CD14-positive monocyte (primary cell): Measurements from ENCODE around the gene RELN. TPM values are rescaled to one million over a fixed set of nuclear protein-coding genes. Genes with fewer than 3 reads are reported as not detected.

Experiments used
- DNase-seq, 3 donors: peaks; one replicate each; pipeline ENCODE4 v3.0.0-alpha.2; 2011 to 2022
- H2AFZ ChIP-seq: 2 replicates; pipeline ENCODE4 v1.6.0; 2012; ENCODE audit warnings: mild to moderate bottlenecking, low read depth, low read length, inconsistent platforms; ENCODE audit not compliant: insufficient read depth, poor library complexity, severe bottlenecking
- H3K27ac ChIP-seq, 2 donors: 1 replicate in 1 of 2; 2 replicates in 1 of 2; pipeline ENCODE4 v1.5.1; 2012 to 2013; ENCODE audit warnings: low read length in 2 of 2, control low read depth in 1 of 2, inconsistent platforms in 1 of 2, low read depth in 1 of 2, mild to moderate bottlenecking in 1 of 2
- H3K27me3 ChIP-seq, 2 donors: one replicate each; pipeline versions ENCODE4 v1.6.0 to v1.6.1; 2011 to 2013; ENCODE audit warnings: low read length in 2 of 2; ENCODE audit not compliant: control insufficient read depth in 2 of 2, insufficient read depth in 2 of 2
- H3K36me3 ChIP-seq, 2 donors: replicated peaks in 1 of 2; 1 replicate in 1 of 2; 2 replicates in 1 of 2; pipeline versions ENCODE4 v1.5.1 to v1.6.1; 2012 to 2013; ENCODE audit warnings: low read length in 2 of 2, control low read depth in 1 of 2, inconsistent platforms in 1 of 2, mild to moderate bottlenecking in 1 of 2; ENCODE audit not compliant: insufficient read depth in 2 of 2, control insufficient read depth in 1 of 2
- H3K4me1 ChIP-seq, 2 donors: 1 replicate in 1 of 2; 2 replicates in 1 of 2; pipeline versions ENCODE4 v1.5.1 to v1.6.1; 2012 to 2013; ENCODE audit warnings: low read length in 2 of 2, control low read depth in 1 of 2, inconsistent platforms in 1 of 2, mild to moderate bottlenecking in 1 of 2, moderate library complexity in 1 of 2; ENCODE audit not compliant: insufficient read depth in 2 of 2, control insufficient read depth in 1 of 2
- H3K4me2 ChIP-seq: replicated peaks from 2 replicates; pipeline ENCODE3; 2012; ENCODE audit warnings: low read length, moderate library complexity, mild to moderate bottlenecking; ENCODE audit not compliant: poor library complexity, severe bottlenecking; ENCODE audit errors: extremely low read depth
- H3K4me3 ChIP-seq, 3 experiments: fragments of 200-600 bp in 1 of 3; sonication (generic) in 1 of 3; replicated peaks in 1 of 3; 1 replicate in 2 of 3; 2 replicates in 1 of 3; pipeline ENCODE4 v1.5.1; 2011 to 2013; ENCODE audit warnings: low read length in 3 of 3, mild to moderate bottlenecking in 3 of 3, control low read depth in 2 of 3, low read depth in 2 of 3, inconsistent platforms in 1 of 3, moderate library complexity in 1 of 3
- H3K79me2 ChIP-seq: 2 replicates; pipeline ENCODE4 v1.6.0; 2012; ENCODE audit warnings: mild to moderate bottlenecking, control low read depth, inconsistent platforms, low read length, moderate library complexity; ENCODE audit not compliant: insufficient read depth
- H3K9ac ChIP-seq: 2 replicates; pipeline ENCODE4 v1.6.0; 2017; ENCODE audit warnings: low read length, mild to moderate bottlenecking; ENCODE audit not compliant: insufficient read depth, poor library complexity, severe bottlenecking
- H3K9me3 ChIP-seq, 2 donors: replicated peaks in 1 of 2; 1 replicate in 1 of 2; 2 replicates in 1 of 2; pipeline versions ENCODE4 v1.5.1 to v1.6.1; 2012 to 2013; ENCODE audit warnings: low read length in 2 of 2, control low read depth in 1 of 2; ENCODE audit not compliant: control insufficient read depth in 1 of 2, insufficient read depth in 1 of 2
- H4K20me1 ChIP-seq: 2 replicates; pipeline ENCODE4 v1.6.0; 2012; ENCODE audit warnings: mild to moderate bottlenecking, low read length, control low read depth, moderate library complexity; ENCODE audit not compliant: insufficient read depth
- H3K27ac Mint-ChIP-seq, 7 donors: one replicate each; pipeline ENCODE4 v1.8.0; 2020; ENCODE audit warnings: mild to moderate bottlenecking in 7 of 7, mixed read lengths in 7 of 7, moderate library complexity in 6 of 7, inconsistent platforms in 2 of 7
- H3K27me3 Mint-ChIP-seq, 3 donors: one replicate each; pipeline ENCODE4 v1.8.0; 2021 to 2022; ENCODE audit warnings: low read depth in 3 of 3, mild to moderate bottlenecking in 3 of 3, mixed read lengths in 3 of 3, moderate library complexity in 3 of 3, inconsistent platforms in 1 of 3
- H3K36me3 Mint-ChIP-seq, 2 donors: one replicate each; pipeline ENCODE4 v1.8.0; 2020; ENCODE audit warnings: mixed read lengths in 2 of 2, inconsistent platforms in 1 of 2, mild to moderate bottlenecking in 1 of 2
- H3K4me1 Mint-ChIP-seq: one replicate; pipeline ENCODE4 v1.8.0; 2020; ENCODE audit warnings: mild to moderate bottlenecking, mixed read lengths
- H3K4me3 Mint-ChIP-seq, 2 donors: one replicate each; pipeline ENCODE4 v1.8.0; 2020; ENCODE audit warnings: mild to moderate bottlenecking in 2 of 2, mixed read lengths in 2 of 2, moderate library complexity in 1 of 2
- H3K9me3 Mint-ChIP-seq, 7 donors: one replicate each; pipeline ENCODE4 v1.8.0; 2020 to 2022; ENCODE audit warnings: mixed read lengths in 7 of 7, mild to moderate bottlenecking in 6 of 7, moderate library complexity in 6 of 7, inconsistent platforms in 2 of 7
- WGBS: methylation state at CpG from one replicate; pipeline ENCODE4 v1.1.5; 2013; ENCODE audit warnings: missing lambda C conversion rate; ENCODE audit not compliant: insufficient coverage; 5-methylcytosine and 5-hydroxymethylcytosine counted together
- intact Hi-C, 2 donors: fragments of 100-400 bp; cut with micrococcal nuclease; formaldehyde crosslinking; loops; one replicate each; pipeline versions ENCODE4 v1.15.0 to v1.15.1; 2023
- polyA plus RNA-seq, 3 donors: library from polyadenylated mRNA; depleted of rRNA in 1 of 3; unstranded in 2 of 3; stranded (reverse) in 1 of 3; fragments of 300-500 nt in 2 of 3; fragments of >200 nt in 1 of 3; fragmentation: Illumina TruSeq in 2 of 3; gene quantifications; 1 replicate in 2 of 3; 2 replicates in 1 of 3; pipeline ENCODE4 v1.2.3, GENCODE V29; 2012 to 2021
- TF ChIP-seq, protein P1 (sequence below): fragments of 200-600 bp; IDR thresholded peaks from one replicate; pipeline ENCODE4 v1.8.0; 2022; ENCODE audit warnings: antibody characterized with exemption, mild to moderate bottlenecking

RELN gene
- polyA plus RNA-seq, 3 donors, result not detected

DNA sequence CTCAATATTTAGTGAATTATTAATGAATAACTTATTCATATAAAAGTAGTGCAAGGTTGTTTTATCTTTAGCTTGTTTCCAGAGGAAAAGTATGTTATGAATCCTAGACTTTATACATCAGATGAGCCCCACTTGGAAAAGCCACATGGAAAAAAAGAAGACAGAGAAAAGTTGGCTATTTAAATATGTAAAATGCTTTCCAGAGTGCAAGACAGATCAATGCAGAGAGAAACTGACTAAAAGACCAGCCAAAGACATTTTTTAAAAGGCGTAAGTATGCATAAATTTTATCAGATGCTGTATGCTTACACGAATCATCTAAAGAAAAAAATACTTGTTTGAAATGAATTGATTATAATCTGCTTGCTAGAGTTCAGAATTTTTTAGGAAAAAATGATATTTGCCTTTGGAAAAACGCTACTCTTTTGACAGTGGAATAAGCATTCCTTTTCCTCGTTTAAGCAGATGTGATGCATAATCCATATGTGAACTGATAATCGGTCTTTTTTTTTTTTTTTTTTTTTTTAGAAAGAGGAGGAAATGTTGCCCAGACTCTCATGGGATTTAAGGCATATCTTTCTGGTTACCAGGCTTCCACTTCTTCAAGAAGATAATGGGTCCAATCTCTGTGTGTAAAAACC lies 70.7 kb downstream of the RELN start:
- H3K27ac ChIP-seq, result no peak overlapping the region
- no peaks in the 10 kb centered on the region for H3K36me3 ChIP-seq
- no peaks in the 10 kb centered on the region for H3K79me2 ChIP-seq
- H3K27me3 ChIP-seq, result no peaks in the 10 kb centered on the region
- Mint-ChIP-seq H3K36me3 (no peaks in the 10 kb centered on the region), H3K4me1 (no peaks in the 10 kb centered on the region), H3K27me3 (no peaks in the 10 kb centered on the region), H3K9me3 (peaks cover 0 to 3% (median 0%) of the 10 kb centered on the region in 7 donors), H3K27ac (no peak overlapping the region), H3K4me3 (no peak overlapping the region)
- intact Hi-C loops, result no loop called here
- no peaks in the 10 kb centered on the region for H4K20me1 ChIP-seq
- H3K4me2 ChIP-seq, result no peak overlapping the region
- no CpG with 5 or more reads among the region's 5 CpGs for WGBS
- no peak for DNase-seq
- no peak overlapping the region for H2AFZ ChIP-seq
- no peaks in the 10 kb centered on the region for H3K4me1 ChIP-seq
- no peak overlapping the region for H3K4me3 ChIP-seq
- no peaks in the 10 kb centered on the region for H3K9me3 ChIP-seq
- H3K9ac ChIP-seq, result no peak overlapping the region
- TF ChIP-seq, protein P1, sequence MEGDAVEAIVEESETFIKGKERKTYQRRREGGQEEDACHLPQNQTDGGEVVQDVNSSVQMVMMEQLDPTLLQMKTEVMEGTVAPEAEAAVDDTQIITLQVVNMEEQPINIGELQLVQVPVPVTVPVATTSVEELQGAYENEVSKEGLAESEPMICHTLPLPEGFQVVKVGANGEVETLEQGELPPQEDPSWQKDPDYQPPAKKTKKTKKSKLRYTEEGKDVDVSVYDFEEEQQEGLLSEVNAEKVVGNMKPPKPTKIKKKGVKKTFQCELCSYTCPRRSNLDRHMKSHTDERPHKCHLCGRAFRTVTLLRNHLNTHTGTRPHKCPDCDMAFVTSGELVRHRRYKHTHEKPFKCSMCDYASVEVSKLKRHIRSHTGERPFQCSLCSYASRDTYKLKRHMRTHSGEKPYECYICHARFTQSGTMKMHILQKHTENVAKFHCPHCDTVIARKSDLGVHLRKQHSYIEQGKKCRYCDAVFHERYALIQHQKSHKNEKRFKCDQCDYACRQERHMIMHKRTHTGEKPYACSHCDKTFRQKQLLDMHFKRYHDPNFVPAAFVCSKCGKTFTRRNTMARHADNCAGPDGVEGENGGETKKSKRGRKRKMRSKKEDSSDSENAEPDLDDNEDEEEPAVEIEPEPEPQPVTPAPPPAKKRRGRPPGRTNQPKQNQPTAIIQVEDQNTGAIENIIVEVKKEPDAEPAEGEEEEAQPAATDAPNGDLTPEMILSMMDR, result no peak

DNA sequence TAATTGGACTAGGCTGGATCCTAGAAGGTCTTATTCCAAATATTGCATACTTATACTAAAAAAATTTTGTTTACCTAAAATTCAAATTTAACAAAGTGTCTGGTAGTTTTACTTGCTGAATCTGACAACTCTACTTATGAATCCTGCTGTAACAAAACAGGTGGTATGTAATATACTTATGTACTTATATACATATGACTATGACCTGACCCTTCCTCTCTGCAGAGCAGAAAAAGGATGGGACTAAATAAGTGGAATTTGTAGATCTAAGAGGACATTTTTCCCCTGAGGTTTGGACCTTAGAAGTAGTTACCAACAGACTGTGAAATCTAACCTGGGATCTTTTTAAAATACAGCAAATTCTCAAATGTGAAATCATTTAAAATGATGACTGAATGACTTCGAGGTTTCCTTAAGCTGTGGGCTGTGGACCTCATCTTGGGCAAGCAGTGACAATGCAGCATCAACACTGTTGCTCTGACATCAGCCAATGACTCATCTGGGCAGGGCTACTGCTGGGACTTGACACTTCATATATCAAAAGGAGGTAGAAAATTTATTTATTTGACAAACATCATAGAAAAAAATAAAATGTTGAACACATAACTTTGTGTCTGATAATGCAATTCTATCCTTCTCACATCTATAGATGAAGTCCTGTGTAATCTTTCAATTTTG lies 73.6 kb downstream of the RELN start:
- TF ChIP-seq, protein P1, result no peak
- Histone ChIP-seq H3K4me1 (no peaks in the 10 kb centered on the region), H3K9me3 (no peaks in the 10 kb centered on the region), H3K36me3 (no peaks in the 10 kb centered on the region), H3K4me3 (no peak overlapping the region), H3K4me2 (no peak overlapping the region), H3K27ac (no peak overlapping the region), H3K27me3 (no peaks in the 10 kb centered on the region), H3K79me2 (no peaks in the 10 kb centered on the region), H4K20me1 (no peaks in the 10 kb centered on the region), H2AFZ (no peak overlapping the region), H3K9ac (no peak overlapping the region)
- H3K9me3 Mint-ChIP-seq, result peaks cover 0 to 3% (median 0%) of the 10 kb centered on the region in 7 donors
- H3K27ac Mint-ChIP-seq, result no peak overlapping the region
- no peaks in the 10 kb centered on the region for H3K27me3 Mint-ChIP-seq
- intact Hi-C loops, result no loop called here
- no peak for DNase-seq
- no peaks in the 10 kb centered on the region for H3K36me3 Mint-ChIP-seq
- H3K4me3 Mint-ChIP-seq, result no peak overlapping the region
- no peaks in the 10 kb centered on the region for H3K4me1 Mint-ChIP-seq
- whole genome bisulfite sequencing, result no CpG with 5 or more reads among the region's 1 CpG
